ENCODE results near the gene LZIC.

DNA sequence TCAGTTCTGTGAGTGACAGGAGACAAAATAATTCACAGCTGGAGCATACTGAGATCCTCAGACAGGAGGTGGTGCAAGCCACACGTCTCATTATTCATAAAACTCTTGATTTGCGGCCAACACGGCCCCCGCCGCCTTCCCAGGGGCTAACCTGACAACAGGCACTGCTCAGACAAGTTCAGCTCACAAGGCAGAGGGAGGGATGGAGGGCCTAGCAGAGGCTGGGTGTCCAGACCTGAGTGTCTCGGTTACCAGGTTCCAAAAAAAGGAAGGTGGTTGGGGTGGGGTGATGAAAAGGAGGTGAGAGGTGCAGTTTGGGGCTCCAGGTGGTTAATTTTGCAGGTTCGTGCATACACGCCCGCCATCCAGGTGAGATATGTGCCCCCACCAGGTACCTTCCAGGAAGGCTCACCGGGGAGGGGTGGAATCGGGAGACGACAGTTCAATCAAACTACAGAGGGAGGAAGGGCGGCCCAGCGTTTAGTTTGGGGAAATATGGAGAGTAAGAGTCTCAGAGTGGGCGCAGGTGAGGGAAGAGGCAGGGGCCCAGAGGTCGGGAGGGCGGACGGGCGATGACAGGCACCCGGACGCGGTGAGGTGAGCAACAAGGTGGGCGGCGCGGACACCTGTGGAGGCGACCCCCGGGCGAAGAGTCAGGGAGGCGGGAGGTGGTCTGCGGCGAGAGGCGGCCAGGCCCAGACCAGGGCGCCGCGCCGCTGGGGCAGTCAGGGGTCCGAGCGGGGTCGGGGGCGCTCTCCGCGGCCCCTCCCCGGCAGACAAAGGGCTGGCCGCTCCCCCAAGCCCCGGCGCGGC is 33.8 kb downstream of the LZIC start:
- TF ChIP-seq EZH2 (IDR thresholded peaks at IDR 0.05) (no peak), POLR2AphosphoS5 (IDR thresholded peaks at IDR 0.05; ENCODE audit: borderline replicate concordance, low read depth, low read length) (no peak), FOXP2 (optimal IDR thresholded peaks at IDR 0.05; ENCODE audit: control extremely low read depth, extremely low read length, insufficient read depth) (no peak)

Measured in SK-N-MC (cell line).